Activated CD4-positive, CD25-positive, alpha-beta regulatory T cell treated with anti-CD3 and anti-CD28 coated beads, Interleukin-2, amount 50 U/mL, for 16 hours (primary cell): ENCODE data around the gene TNS2.

Experiments
- DNase-seq: peaks from one replicate; pipeline ENCODE4 v3.0.0-alpha.2; 2020; ENCODE audit warnings: low read depth, low spot score

The TNS2 gene

DNA sequence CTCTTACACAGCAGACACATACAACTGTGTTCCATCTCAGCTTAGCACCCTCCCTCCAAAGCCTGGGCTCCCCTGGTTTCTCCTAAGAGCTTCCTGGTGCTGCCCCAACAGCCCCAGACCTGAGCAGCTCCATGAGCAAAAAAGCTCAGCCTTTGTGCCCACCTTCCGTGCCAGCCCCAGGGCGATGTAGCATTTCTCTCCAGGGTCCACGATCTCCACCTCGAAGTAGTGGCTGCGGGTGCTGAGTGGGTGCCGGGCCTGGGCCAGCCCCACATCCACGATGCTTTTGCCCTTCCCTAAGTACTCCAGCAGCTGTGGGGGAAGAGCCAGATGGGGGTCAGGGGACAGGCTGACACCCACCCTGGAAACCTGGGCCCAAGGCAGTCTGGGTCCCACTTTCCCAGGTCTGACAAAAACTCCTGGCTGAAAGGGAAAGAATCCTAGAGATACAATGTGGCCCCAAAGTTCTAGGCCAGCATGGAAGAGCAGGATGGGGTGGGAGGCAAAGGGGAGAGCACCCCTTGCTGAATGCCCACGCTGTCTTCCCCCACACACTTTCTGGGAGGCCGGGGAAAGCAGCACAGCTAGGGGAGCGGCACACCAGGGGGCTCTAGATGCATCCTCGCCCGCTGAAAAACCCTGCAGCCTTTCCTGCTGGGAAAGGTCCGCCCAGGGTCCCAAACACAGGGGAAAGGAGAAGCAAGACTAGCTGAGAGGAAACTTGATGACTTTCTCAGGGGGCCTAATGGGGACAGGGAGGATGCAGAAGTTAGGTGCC lies 18.3 kb downstream of the TNS2 start:
- DNase-seq = no peak

DNA sequence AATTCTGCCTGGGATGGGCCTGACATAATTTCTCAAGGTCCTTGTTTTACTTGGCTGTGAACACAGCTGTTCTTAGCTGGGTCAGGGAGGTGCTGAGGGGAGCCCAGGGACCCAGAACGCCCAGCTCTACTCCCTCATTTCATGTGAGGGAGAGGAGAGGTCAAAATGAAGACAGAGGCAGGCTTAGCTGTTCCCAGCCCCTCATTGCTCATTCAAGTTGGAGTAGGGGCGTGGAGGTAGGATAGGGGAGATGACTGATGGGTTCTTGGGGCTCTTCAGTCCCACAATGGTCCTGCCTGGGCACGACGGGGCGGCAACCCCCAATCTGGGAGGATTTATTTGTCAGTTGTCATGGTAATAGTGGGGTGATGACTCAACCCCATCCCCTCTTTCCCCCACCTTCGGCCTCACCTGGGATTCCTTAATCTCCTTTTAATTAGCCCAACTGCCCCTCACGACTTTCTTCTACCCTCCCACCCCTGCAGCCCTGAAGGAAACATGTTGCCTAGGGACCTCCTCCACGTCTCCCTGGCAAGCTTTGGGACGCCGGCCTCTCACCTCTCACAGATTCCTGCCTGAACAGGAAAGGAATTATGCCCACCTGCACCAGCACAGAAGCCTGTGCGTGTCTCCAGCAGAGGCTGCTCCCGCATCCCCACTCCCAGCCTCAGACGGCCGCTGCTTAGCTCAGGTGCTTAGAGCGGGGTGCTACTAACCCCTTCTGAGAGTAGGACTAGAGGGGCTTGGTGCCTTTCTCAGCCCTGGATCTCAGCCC lies 19.1 kb downstream of the TNS2 start:
- DNase-seq = no peak

DNA sequence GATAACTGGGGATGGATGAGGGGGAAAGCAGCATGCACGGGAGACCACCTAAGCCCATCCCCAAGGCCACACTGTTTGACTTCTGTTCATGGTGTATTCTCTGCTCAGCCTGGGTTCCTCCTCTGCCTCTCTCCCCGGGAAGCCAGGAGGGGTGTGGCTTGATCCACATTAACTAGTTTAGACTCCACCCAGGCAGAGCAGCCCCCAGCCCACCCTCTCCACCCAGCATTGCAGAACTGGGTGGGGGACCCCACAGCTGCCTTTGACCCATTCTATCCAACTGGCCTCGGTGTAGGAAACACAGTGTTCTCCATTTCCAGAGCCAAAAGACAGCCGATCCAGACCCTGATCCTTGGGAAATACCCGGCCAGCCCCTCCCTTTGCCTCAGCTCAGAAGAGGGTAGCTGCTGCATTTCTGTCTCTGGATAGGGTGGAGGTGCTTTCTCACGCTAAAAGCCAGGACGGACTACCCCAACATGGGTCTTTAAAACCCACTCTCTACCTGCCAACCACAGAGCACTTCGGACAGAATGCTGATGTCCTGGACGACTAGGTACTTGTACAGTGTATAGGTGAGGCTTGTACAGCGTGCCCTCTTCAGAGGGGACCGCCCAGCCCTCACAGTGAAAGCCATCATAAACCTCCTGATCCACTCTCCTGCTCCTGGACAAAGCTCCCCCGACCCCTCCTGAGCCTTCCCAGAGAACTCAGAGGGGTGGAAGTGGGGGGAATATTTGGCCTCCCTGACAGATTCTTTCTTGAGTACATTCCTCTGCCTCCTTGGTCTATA lies 20.0 kb downstream of the TNS2 start:
- DNase-seq = no peak

DNA sequence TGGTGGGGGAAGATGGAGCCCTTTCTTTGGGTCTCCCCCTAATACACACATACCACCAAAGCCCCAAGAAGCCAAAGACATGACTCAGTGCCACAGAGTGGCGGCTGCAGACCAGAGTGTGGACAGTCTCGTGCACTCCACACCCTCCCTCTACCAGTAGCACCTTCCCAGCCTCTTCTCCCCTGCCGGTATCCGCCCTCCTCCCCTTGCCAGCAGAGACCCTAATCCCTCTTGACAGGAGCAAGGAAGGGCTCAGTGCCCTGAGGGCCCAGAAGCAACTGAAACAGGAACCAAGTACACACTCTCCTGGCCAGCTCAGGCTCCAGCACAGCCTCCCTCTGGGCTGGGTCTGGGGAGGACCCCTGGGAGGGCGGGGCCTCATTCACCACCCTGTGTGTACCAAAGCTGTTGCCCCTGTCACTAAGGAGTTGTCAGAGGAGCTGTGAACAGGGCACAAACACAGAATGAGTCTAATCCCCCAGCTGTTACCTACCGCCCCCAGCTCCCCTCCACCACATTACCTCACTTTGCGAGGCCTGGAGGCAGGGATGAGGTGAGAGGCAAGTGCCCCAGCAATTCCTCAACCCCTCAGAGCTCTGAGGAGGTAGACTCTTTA lies 21.1 kb downstream of the TNS2 start:
- no peak for DNase-seq

DNA sequence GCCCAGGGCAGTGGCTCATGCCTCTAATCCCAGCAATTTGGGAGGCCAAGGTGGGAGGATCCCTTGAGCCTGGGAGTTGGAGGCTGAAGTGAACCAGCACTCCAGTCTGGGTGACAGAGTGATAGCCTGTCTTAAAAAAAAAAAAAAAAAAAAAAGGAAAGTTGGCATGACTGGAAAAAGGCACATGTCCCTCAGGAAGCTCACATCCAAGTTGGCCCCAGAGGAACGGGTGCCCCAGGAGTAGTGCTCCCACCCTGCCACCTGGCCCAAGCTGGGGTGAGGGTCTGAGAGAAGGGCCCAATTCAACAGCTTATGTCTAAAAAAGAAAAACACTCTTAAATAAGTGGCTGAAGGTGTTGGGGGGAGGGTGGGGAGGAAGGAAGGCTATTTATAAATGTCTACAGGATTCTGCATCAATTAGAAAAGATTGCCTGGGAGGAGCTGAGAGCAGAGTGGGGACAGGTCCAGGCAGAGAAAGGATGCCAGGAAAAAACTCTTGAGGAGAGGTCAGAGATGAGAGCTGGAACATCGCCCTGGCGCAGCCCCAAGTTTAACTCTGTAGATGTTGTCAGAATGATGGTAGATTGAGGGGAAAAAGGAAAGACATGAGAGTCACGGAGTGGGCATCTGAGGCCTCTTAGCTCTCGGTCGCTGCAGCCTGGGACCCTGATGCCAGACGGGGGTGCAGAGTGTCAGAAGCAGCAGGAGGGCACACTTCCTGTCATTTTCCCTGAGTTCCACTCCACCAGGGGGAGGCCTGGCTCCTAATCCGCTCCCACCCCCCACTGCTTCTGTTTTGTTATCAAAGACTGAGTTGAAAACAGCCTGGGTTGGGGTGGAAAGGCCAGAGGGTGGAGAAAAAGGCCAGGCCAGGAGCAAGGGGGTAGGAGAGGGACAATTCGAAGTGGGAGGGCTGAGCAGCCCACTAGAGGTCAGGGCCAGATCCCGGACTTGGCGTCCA lies 22.0 kb downstream of the TNS2 start:
- DNase-seq = no peak

DNA sequence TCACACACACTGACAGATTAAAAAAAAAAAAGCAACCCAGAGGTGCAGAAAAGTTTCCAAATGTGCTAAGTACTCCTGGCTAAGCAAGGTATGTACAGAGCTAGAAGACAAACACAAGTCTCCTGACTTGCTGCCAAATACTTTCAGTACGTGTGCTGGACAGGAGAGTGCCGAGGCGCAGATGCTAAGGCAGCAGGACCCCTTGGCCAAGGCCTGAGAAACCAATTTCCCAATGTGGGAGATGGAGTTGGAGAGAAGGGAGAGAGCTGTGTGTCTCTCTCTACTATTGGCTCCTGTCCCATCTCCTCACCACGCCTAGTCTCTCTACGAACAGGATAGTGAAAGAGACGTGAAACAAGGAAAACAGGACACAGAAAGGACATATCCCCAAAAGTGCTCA lies 24.0 kb downstream of the TNS2 start:
- DNase-seq = no peak

DNA sequence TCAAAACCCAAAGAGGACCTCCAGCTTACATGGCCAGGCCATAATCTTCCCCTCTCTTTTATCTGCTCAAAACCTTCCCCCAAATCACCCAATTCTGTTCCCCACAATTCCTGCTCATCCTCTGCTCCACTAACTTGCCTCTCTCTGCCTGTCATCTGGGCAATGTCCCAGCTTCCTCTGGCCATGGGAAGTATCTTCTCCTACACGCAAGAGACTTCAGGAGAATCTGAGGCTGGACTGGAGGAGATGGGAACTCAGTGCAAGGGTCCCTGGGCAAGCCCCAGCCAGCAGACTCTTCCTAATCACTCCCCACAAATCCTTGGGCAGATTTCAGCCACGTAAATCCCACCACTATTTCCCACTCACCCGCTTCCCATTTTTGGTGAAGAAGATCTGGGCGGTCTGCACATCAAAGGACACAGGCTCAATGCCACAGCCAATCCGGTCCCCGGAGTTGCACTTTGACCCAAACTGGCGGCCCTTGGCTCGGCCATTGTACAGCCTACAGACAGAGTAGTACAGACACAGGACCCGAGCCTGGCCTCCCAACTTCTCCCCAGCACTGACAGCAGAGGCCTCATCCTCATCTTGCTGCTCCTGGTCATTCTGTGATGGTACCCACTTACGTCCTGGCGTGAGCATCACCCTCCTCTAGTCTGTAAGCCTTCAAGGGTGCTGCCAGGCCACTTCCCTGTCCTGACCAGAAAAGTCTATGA lies 24.6 kb downstream of the TNS2 start:
- no peak for DNase-seq

DNA sequence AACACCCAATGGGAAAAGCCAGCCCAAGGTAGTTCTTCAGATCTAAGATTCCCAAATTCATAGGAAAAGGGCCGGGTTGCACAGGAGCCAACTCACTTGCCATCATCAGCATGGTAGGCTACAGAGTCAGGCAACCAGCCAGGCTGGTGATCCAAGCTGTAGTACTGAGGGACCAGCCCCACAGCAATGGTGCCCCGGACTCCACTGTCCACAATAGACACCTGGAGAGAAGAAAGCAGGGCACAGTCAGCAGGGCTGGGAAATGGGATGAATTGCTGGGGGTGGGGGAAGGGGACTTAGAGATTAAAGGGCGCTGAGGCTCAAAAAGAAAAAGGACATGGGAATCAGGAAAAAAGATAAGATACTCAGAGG lies 25.1 kb downstream of the TNS2 start:
- no peak for DNase-seq

DNA sequence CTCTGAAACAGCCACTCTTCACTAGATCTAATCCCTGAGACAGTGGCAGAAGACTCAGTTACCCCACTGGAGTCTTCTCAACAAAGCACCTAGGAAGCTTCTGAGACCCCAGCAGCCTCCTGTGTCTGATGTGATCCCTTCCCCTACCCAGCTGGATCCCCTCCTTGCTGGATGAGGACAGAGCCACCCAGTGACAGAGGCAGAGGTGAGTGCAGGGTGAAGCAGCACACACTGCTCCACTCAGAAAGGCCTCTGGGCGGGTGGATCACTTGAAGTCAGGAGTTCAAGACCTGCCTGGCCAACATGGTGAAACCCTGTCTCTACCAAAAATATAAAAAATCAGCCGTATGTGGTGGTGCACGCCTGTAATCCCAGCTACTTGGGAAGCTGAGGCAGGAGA lies 26.6 kb downstream of the TNS2 start:
- DNase-seq = no peak

DNA sequence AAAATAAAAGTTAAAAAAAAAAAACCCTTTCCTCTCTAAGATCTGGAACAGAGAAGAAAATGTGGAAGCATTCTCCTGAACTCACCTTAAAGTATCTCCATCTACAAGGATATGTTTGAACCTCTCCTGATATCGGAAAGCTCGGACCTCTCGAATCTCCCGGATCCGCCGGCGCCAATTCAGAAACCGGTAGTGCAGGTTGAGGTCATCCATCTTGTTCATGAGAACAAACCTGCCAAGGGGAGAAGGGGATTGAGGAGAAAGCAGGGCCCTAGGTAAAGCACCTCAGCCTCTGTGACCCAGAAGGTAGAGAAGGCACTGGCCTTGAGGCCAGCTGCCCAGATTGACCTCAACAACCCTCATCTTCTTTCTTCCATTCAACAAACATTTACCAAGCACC lies 27.2 kb downstream of the TNS2 start:
- DNase-seq = no peak

DNA sequence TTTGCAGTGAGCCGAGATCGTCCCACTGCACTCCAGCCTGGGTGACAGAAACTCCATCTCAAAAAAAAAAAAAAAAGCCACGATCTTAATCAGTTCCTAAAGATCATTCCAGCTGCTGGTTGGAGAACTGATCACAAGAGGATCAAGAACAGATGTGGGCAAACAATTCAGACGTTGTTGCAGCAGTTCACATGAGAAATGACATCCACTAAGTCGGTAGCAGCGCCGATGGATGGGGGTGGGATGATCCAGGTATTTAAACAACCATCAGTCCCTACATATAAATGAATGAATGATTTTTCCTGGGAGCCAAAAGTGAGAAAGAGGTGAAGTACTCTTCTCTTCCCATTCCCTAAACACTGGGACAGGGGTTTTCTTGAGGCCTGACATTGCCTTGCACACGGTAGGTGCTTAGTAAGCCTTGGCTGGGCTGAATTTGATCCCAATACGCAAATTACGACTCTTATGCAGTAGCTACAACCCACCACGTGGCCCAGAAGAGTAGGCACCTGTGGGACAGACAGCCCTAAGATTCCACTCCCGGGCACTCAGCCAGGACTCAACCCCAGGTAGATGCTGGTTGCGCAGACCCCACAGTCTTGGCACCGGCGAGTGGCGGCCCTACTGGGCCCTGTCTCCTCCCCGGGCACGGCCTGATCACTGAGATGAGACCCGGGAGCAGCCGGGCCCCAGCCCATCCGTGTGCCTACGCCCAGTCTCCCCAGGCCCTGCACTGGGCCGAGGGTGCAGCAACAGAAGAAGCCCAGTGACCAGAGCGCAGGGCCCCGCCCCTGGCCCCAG lies 28.8 kb downstream of the TNS2 start:
- no peak for DNase-seq

DNA sequence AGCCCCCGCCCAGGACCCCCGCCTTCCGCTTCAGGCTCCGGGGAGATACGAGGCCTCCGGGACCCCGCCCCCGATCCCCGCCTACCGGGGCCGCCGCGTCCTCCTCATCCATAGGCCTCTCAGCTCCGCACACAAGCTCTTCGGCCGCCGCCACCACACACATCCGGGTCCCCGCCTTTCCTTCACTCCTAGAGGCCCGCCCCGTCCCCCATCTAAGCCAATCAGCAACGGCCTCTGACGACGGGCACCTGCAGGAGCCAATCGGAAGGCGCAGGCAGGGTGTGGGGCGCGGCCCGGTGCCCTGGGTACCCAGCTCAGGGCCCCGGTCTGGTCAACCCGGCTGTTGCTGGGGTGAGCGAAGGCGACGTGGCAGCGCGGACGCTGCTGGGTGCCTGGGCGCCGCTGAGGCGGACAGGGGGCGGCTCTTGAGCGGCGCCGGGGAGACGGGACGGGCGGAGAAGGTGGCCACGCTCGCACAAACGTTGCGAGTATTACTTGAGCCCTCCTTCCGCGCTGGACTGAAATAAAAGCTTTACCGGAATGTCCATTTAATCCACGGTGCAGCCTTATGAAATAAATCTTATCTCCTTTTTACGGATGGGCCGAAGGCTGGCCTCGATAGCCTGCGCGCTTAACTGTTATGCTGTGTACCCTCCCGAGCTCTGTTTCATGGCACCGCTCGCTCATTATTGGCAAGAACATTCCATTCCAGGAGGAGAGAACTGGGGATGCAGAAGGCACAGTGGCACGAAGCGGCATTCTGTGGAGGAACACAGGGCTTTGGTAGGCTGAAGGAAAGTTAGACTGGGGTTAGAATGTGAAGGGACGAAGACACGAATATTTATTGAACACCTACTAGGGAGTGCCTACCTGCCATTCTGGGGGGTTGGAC lies 29.6 kb downstream of the TNS2 start, which contains the start of gene SPRYD3:
SPRYD3 (minus strand) TSS at position 165 of the 892 bp plus-strand sequence; CDS start at position 108, 57 bp downstream.
- peak; percentile 93 for DNase-seq

DNA sequence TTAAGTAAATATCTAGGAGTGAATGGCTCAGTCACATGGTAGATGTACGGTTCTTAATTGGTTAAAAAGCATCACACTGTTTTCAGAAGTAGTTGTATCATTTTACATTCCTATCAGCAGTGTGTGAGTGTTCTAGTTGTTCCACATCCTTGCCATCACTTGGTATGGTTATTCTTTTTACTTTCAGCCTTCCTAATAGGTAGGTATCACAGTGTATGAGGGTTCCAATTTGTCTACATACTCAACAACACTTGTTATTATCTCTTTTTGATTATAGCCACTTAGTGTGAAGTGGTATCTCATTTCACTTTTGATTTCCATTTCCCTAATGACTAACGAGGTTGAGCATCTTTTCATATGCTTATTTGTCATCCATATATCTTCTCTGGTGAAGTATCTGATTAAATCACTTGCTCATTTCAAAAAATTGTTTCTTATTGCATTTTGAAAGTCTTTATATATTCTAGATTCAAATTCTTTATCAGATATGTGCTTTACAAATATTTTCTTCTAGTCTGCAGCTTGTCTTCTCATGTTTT lies 32.8 kb downstream of the TNS2 start:
- no peak for DNase-seq

DNA sequence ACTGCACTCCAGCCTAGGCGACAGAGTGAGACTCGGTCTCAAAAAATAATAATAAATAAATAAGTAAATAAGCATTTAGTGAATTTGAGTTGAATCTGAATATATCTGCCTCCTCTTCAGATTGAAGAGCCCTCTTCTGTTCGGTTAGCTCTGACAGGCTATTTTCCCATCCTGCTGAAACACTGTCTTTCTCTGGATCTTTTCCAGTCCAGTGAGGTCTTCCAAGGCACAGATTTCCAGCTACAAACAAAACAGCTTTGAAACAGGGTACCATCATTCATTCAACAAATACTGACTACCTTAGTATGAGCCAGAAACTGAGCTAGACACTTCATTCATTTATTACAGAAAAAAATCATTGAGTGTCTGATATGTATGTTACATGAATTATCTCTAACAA lies 36.5 kb downstream of the TNS2 start:
- DNase-seq = no peak

DNA sequence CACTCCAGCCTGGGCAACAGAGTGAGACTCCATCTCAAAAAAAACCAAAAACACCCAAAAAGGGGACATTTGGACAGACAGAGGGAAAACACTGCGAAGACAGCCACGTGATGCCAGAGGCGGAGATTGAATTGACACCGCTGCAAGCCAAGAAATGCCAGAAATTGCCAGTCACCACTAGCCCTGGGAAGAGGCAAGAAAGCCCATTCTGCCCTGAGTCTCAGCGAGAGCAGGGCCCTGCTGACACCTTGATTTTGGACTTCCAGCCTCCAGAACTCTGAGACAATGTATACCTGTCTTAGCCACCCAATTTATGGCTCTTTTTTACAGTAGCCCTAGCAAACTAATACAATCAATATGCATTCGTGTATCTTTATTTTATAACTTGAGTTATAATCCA lies 40.2 kb downstream of the TNS2 start:
- DNase-seq = no peak

DNA sequence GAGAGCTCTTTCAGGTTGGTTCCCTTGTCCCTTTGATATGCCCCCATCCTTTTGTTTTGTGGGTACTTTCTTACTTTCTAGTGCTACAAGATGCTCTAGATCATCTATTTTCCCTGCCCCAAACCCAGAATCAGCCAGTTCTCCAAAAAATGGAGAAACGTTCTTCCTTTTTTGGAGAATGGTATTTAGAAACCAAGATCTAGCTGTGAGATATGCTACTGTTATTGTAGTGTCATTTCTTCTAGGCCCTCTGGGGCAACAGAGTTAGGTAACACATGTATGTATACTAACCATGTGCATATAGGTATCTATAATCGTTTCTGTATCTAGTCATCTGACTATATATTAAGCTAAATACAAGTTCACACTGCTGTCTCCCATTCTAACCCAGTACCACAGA lies 40.7 kb downstream of the TNS2 start:
- DNase-seq = no peak

DNA sequence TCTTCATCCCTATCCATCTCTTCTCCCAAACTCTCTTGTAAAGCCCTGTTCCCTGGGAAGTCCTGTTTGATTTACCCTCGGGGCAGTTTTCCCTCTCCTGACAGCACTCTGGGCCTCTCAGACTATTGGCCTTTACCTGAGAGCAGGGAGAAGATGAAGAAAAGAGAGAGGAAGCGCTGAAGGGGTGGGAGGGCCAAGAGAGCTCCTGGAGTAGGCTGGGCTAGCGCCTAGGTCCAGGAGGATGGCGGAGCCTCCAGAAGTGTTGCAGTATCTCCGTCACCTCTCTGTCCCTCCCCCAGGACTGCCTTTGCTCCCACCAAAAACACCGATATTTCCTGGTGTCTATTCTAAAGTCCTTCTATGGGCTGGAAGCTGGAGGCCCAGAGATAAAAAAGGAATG lies 41.9 kb downstream of the TNS2 start:
- no peak for DNase-seq
